Measurements from ENCODE around the gene TAOK1. TPM values are rescaled to one million over a fixed set of nuclear protein-coding genes. Genes with fewer than 3 reads are reported as not detected.

Gene TAOK1
- total RNA-seq, 1 experiment from 2014 or later: 87.7 TPM

- Histone ChIP-seq H3K4me3 (ENCODE audit: low read depth, low read length) (no peak overlapping the region), H3K27me3 (replicated peaks; ENCODE audit: control insufficient read depth, insufficient read depth, low read length) (no peaks in the 10 kb centered on the region), H3K4me1 (no peaks in the 10 kb centered on the region), H3K36me3 (ENCODE audit: control insufficient read depth, insufficient read depth, low read length) (no peaks in the 10 kb centered on the region), H3K9me3 (no peaks in the 10 kb centered on the region)
- intact Hi-C loops (cut with micrococcal nuclease; ENCODE audit: unreplicated experiment): no loop called here
- H3K4me3 Mint-ChIP-seq (ENCODE audit: unreplicated experiment): no peak overlapping the region
- no peak for DNase-seq
- no peak overlapping the region for H3K27ac Mint-ChIP-seq (ENCODE audit: unreplicated experiment)
- no peaks in the 10 kb centered on the region for H3K27me3 Mint-ChIP-seq (ENCODE audit: insufficient read depth, unreplicated experiment)
- CTCF ChIA-PET: interaction anchor here (0.7 kb wide), 1 partner anchor 26 kb away, joined by 3 read pairs; no protein-coding TSS in a partner anchor
- BruUV-seq (replicated peaks): no TSS peak
- no peaks in the 10 kb centered on the region for H3K36me3 Mint-ChIP-seq (ENCODE audit: insufficient read depth, unreplicated experiment)
- TF ChIP-seq CTCF (IDR thresholded peaks at IDR 0.05; ENCODE audit: insufficient read depth in 1 of 2, low read depth in 1 of 2, low read length in 1 of 2, severe bottlenecking in 1 of 2, unreplicated experiment in 1 of 2): no peak
- peaks cover 7% of the 10 kb centered on the region for H3K4me1 Mint-ChIP-seq (ENCODE audit: low read depth, unreplicated experiment)
- POLR2A ChIA-PET: interaction anchor here (0.7 kb wide), 1 partner anchor 73 kb away, joined by 3 read pairs; no protein-coding TSS in a partner anchor
- H3K9me3 Mint-ChIP-seq (ENCODE audit: unreplicated experiment): no peaks in the 10 kb centered on the region
These were observed 25.5 kb upstream of the TAOK1 start for GRCh38 chr17:29364691-29365090.

- intact Hi-C loops (cut with micrococcal nuclease; ENCODE audit: unreplicated experiment): loop anchor here (1.0 kb wide), 1 partner anchor 21 kb away; no protein-coding TSS in a partner anchor
- no peaks in the 10 kb centered on the region for H3K27me3 ChIP-seq (replicated peaks; ENCODE audit: control insufficient read depth, insufficient read depth, low read length)
- POLR2A ChIA-PET: no interaction called here
- no peak overlapping the region for H3K4me3 ChIP-seq (ENCODE audit: low read depth, low read length)
- H3K4me1 Mint-ChIP-seq (ENCODE audit: low read depth, unreplicated experiment): peaks cover 12% of the 10 kb centered on the region
- CTCF ChIA-PET: no interaction called here
- H3K27me3 Mint-ChIP-seq (ENCODE audit: insufficient read depth, unreplicated experiment): no peaks in the 10 kb centered on the region
- H3K4me3 Mint-ChIP-seq (ENCODE audit: unreplicated experiment): no peak overlapping the region
- no peaks in the 10 kb centered on the region; the same call in 1 of the 2 replicates for H3K4me1 ChIP-seq
- H3K9me3 Mint-ChIP-seq (ENCODE audit: unreplicated experiment): no peaks in the 10 kb centered on the region
- DNase-seq: no peak
- H3K9me3 ChIP-seq: no peaks in the 10 kb centered on the region
- no TSS peak for BruUV-seq (replicated peaks)
- no peak overlapping the region for H3K27ac Mint-ChIP-seq (ENCODE audit: unreplicated experiment)
- no peaks in the 10 kb centered on the region for H3K36me3 Mint-ChIP-seq (ENCODE audit: insufficient read depth, unreplicated experiment)
- H3K36me3 ChIP-seq (ENCODE audit: control insufficient read depth, insufficient read depth, low read length): no peaks in the 10 kb centered on the region
- no peak for TF ChIP-seq CTCF (IDR thresholded peaks at IDR 0.05; ENCODE audit: insufficient read depth in 1 of 2, low read depth in 1 of 2, low read length in 1 of 2, severe bottlenecking in 1 of 2, unreplicated experiment in 1 of 2)
These were observed 22.0 kb upstream of the TAOK1 start for GRCh38 chr17:29368161-29368560.

GRCh38 chr17:29368926-29369325 is 21.2 kb upstream of the TAOK1 start:
- Histone ChIP-seq H3K27me3 (replicated peaks; ENCODE audit: control insufficient read depth, insufficient read depth, low read length) (no peaks in the 10 kb centered on the region), H3K36me3 (ENCODE audit: control insufficient read depth, insufficient read depth, low read length) (no peaks in the 10 kb centered on the region), H3K4me3 (ENCODE audit: low read depth, low read length) (no peak overlapping the region), H3K4me1 (no peaks in the 10 kb centered on the region; the same call in 1 of the 2 replicates), H3K9me3 (no peaks in the 10 kb centered on the region)
- TF ChIP-seq CTCF (IDR thresholded peaks at IDR 0.05; ENCODE audit: insufficient read depth in 1 of 2, low read depth in 1 of 2, low read length in 1 of 2, severe bottlenecking in 1 of 2, unreplicated experiment in 1 of 2): no peak
- BruUV-seq (replicated peaks): no TSS peak
- no peaks in the 10 kb centered on the region for H3K36me3 Mint-ChIP-seq (ENCODE audit: insufficient read depth, unreplicated experiment)
- no peaks in the 10 kb centered on the region for H3K9me3 Mint-ChIP-seq (ENCODE audit: unreplicated experiment)
- peaks cover 14% of the 10 kb centered on the region for H3K4me1 Mint-ChIP-seq (ENCODE audit: low read depth, unreplicated experiment)
- intact Hi-C loops (cut with micrococcal nuclease; ENCODE audit: unreplicated experiment): loop anchor here (1.0 kb wide), 1 partner anchor 22 kb away; no protein-coding TSS in a partner anchor
- no peak overlapping the region for H3K4me3 Mint-ChIP-seq (ENCODE audit: unreplicated experiment)
- no peak overlapping the region for H3K27ac Mint-ChIP-seq (ENCODE audit: unreplicated experiment)
- no peaks in the 10 kb centered on the region for H3K27me3 Mint-ChIP-seq (ENCODE audit: insufficient read depth, unreplicated experiment)
- CTCF ChIA-PET: interaction anchor here (1.4 to 2.0 kb wide), 9 partner anchors 8 to 225 kb away, joined by 3 to 43 read pairs (median 11); partner anchors contain the start of genes ABHD15, ANKRD13B and NUFIP2
- no peak for DNase-seq
- POLR2A ChIA-PET: no interaction called here
